Measurements from ENCODE around the gene SPAG16.

SPAG16 gene

DNA sequence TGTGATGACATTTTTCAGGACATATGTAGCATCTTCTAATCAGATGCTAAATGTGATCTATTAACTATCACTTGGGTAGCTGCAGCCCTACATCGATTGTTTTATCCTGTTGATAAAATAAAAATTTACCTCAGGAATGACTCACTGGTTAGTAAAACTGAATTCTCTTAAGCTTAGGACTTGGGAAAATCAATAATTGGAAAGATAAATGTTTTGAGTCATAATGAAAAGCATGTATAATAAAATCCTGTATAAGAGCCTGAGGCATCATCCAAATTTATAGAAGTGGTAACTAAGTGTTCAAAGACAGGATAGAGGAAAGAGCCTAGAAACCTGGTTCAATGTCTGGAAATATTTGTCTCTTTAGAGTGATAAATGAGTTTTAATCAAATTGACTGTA lies 958.5 kb downstream of the SPAG16 start:
- POLR2A ChIA-PET = no interaction called here
- no peak for DNase-seq (ENCODE audit: low read depth, low spot score)
- CTCF ChIA-PET = no interaction called here
- no peak overlapping the region for H3K4me3 ChIP-seq (ENCODE audit: low read depth, low read length)
- TF ChIP-seq, protein P1, sequence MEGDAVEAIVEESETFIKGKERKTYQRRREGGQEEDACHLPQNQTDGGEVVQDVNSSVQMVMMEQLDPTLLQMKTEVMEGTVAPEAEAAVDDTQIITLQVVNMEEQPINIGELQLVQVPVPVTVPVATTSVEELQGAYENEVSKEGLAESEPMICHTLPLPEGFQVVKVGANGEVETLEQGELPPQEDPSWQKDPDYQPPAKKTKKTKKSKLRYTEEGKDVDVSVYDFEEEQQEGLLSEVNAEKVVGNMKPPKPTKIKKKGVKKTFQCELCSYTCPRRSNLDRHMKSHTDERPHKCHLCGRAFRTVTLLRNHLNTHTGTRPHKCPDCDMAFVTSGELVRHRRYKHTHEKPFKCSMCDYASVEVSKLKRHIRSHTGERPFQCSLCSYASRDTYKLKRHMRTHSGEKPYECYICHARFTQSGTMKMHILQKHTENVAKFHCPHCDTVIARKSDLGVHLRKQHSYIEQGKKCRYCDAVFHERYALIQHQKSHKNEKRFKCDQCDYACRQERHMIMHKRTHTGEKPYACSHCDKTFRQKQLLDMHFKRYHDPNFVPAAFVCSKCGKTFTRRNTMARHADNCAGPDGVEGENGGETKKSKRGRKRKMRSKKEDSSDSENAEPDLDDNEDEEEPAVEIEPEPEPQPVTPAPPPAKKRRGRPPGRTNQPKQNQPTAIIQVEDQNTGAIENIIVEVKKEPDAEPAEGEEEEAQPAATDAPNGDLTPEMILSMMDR (IDR thresholded peaks at IDR 0.05; ENCODE audit: insufficient read depth, low read length, missing control alignments) = no peak

DNA sequence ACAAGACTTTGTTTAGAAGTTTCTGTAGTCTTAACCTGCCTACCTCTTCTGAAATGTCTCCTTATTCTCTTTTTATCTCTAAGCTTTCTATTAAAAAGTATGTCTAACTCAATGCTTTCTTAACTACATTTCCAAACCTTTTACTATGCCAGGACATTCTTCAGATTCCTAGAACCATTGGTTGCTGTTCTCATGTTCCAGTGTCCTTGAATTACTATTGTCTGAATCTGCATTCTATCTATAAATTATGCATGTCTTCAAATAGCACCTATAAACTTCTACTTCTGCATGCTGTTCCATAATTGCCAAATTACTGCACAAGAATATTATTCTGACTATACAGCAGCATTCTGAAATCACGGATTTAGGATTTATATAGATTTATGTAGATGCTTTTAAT lies 960.6 kb downstream of the SPAG16 start:
- POLR2A ChIA-PET = no interaction called here
- TF ChIP-seq, protein P1 (IDR thresholded peaks at IDR 0.05; ENCODE audit: insufficient read depth, low read length, missing control alignments) = no peak
- no peak for DNase-seq (ENCODE audit: low read depth, low spot score)
- CTCF ChIA-PET = no interaction called here
- no peak overlapping the region for H3K4me3 ChIP-seq (ENCODE audit: low read depth, low read length)

DNA sequence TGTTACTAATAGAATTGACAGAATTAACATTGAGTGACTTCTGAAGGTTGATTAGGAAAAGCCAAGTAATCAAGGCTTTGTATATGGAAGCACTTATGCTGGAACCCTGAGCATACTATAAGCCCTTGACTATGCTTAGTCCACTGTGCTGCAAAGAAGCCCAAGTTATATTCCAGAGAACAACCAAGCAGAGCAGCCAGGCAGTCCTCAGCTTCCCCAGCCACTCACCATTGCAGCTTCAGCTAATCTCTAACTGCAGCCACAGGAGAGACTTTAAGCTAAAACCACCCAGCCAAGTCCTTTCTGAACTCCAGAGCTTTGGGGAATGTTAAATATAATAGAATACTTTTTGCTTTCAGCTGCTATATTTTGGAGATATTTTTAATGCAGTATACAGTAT lies 962.2 kb downstream of the SPAG16 start:
- DNase-seq (ENCODE audit: low read depth, low spot score) = no peak
- H3K4me3 ChIP-seq (ENCODE audit: low read depth, low read length) = no peak overlapping the region
- TF ChIP-seq, protein P1 (IDR thresholded peaks at IDR 0.05; ENCODE audit: insufficient read depth, low read length, missing control alignments) = no peak
- POLR2A ChIA-PET = no interaction called here
- CTCF ChIA-PET = no interaction called here

DNA sequence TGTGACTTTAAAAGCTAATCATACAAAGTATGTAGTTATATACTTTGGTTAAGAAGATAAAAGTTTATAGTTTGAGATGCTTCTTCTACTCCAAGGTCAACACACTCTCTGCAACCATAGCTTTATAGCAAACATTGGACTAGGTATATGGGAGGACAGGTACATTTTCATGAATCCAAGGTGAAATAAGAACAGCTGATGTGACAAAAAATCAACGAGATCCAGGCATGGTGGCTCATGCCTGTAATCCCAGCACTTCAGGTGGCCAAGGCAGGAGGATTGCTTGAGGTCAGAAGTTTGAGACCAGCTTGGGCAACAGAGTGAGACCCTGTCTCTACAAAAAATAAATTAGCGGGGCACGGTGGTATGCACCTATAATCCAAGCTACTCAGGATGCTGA lies 963.3 kb downstream of the SPAG16 start:
- POLR2A ChIA-PET = no interaction called here
- no peak for DNase-seq (ENCODE audit: low read depth, low spot score)
- CTCF ChIA-PET = no interaction called here

DNA sequence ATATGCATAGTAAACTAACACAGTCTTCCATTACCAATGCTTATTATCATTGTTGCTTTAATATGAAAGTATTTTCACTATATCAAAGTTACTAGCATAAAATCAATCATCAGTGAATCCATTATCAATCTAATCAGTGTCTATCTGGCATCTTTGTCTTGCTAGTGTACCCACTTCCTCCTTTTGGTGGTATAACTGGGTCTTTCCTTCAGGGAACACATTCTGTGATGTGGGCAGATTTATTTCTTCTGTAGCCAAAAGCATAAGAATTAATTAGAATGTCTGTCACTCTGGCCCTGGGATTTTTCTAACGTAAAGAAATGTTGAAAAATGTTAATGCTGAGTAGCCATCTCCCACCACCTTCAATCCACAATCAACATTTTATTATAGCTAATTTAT lies 970.8 kb downstream of the SPAG16 start:
- ChIA-PET POLR2A (no interaction called here), CTCF (no interaction called here)
- TF ChIP-seq, protein P1 (IDR thresholded peaks at IDR 0.05; ENCODE audit: insufficient read depth, low read length, missing control alignments) = no peak
- DNase-seq (ENCODE audit: low read depth, low spot score) = no peak
- H3K4me3 ChIP-seq (ENCODE audit: low read depth, low read length) = no peak overlapping the region

More for the DNA sequence above, 963.3 kb downstream of the SPAG16 start:
- no peak overlapping the region for H3K4me3 ChIP-seq (ENCODE audit: low read depth, low read length)
- TF ChIP-seq, protein P1 (IDR thresholded peaks at IDR 0.05; ENCODE audit: insufficient read depth, low read length, missing control alignments) = no peak

DNA sequence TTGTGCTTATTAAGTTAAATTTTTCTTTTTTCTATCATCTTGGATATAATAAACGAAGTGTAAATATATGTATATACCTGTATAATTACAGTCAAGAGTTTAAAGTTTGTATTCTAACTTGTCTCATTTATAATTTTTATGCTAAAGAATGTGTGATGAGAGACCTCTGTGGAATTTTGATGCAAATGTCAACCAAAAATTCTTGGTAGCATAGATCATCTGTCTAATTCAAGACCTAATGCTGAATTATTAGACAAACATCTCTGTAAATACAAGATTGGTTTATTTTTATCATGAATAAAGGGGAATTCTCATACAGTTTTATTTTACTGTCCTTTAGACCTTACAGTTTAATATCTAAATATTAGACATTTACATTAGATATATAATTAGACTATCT lies 977.4 kb downstream of the SPAG16 start:
- ChIA-PET POLR2A (no interaction called here), CTCF (no interaction called here)
- DNase-seq (ENCODE audit: low read depth, low spot score) = no peak
- no peak overlapping the region for H3K4me3 ChIP-seq (ENCODE audit: low read depth, low read length)
- TF ChIP-seq, protein P1 (IDR thresholded peaks at IDR 0.05; ENCODE audit: insufficient read depth, low read length, missing control alignments) = no peak
